Measurements from ENCODE around the gene CCR2. TPM values are rescaled to one million over a fixed set of nuclear protein-coding genes. Genes with fewer than 3 reads are reported as not detected.

Gene CCR2
- polyA plus RNA-seq, 1 donor from 2014 or later = not detected

- Histone ChIP-seq H2AFZ (ENCODE audit: low read depth, low read length) (no peak overlapping the region), H4K20me1 (ENCODE audit: insufficient read depth) (no peaks in the 10 kb centered on the region), H3K36me3 (ENCODE audit: insufficient read depth, low read length) (no peaks in the 10 kb centered on the region), H3K4me2 (ENCODE audit: low read length) (no peak overlapping the region), H3K27ac (ENCODE audit: low read length) (no peak overlapping the region), H3K9me3 (ENCODE audit: low read length) (no peaks in the 10 kb centered on the region), H3K27me3 (ENCODE audit: insufficient read depth, low read depth, low read length) (no peaks in the 10 kb centered on the region), H3K79me2 (replicated peaks; ENCODE audit: insufficient read depth, low read length) (no peaks in the 10 kb centered on the region), H3F3A (ENCODE audit: insufficient read depth, low read length, poor library complexity, severe bottlenecking) (no peaks in the 10 kb centered on the region), H3K9me2 (ENCODE audit: insufficient read depth, low read length) (no peaks in the 10 kb centered on the region), H3K4me3 (ENCODE audit: low read length) (no peak overlapping the region), H3K9ac (ENCODE audit: low read length) (no peak overlapping the region)
- TF ChIP-seq EZH2 (IDR thresholded peaks at IDR 0.05; ENCODE audit: borderline replicate concordance, insufficient read depth, low read length, poor library complexity, severe bottlenecking) = no peak
- no peak for TF ChIP-seq MXI1 (conservative IDR thresholded peaks at IDR 0.05; ENCODE audit: poor library complexity, severe bottlenecking)
- TF ChIP-seq TAF1 (IDR thresholded peaks at IDR 0.05; ENCODE audit: low read depth) = no peak
- TF ChIP-seq SMC3 (conservative IDR thresholded peaks at IDR 0.05; ENCODE audit: poor library complexity) = no peak
- no peak for TF ChIP-seq EP300 (conservative IDR thresholded peaks at IDR 0.05; ENCODE audit: poor library complexity, severe bottlenecking)
- TF ChIP-seq RAD21 (conservative IDR thresholded peaks at IDR 0.05) = no peak
- TF ChIP-seq CTCF (IDR thresholded peaks at IDR 0.05; ENCODE audit: poor library complexity, severe bottlenecking) = no peak
- no peak for TF ChIP-seq REST (IDR thresholded peaks at IDR 0.05; ENCODE audit: borderline replicate concordance)
- no peak for TF ChIP-seq POLR2AphosphoS5 (IDR thresholded peaks at IDR 0.05)
Measured at GRCh38 chr3:46344476-46344875, 9.4 kb upstream of the CCR2 start.

- Histone ChIP-seq H3K9ac (ENCODE audit: low read length) (no peak overlapping the region), H3K9me2 (ENCODE audit: insufficient read depth, low read length) (no peaks in the 10 kb centered on the region), H3K36me3 (ENCODE audit: insufficient read depth, low read length) (no peaks in the 10 kb centered on the region), H3K4me3 (ENCODE audit: low read length) (no peak overlapping the region), H2AFZ (ENCODE audit: low read depth, low read length) (no peak overlapping the region), H3K27ac (ENCODE audit: low read length) (no peak overlapping the region), H4K20me1 (ENCODE audit: insufficient read depth) (no peaks in the 10 kb centered on the region), H3K27me3 (ENCODE audit: insufficient read depth, low read depth, low read length) (no peaks in the 10 kb centered on the region), H3K4me2 (ENCODE audit: low read length) (no peak overlapping the region), H3K79me2 (replicated peaks; ENCODE audit: insufficient read depth, low read length) (no peaks in the 10 kb centered on the region), H3K9me3 (ENCODE audit: low read length) (no peaks in the 10 kb centered on the region), H3F3A (ENCODE audit: insufficient read depth, low read length, poor library complexity, severe bottlenecking) (no peaks in the 10 kb centered on the region)
- TF ChIP-seq EZH2 (IDR thresholded peaks at IDR 0.05; ENCODE audit: borderline replicate concordance, insufficient read depth, low read length, poor library complexity, severe bottlenecking) (no peak), MXI1 (conservative IDR thresholded peaks at IDR 0.05; ENCODE audit: poor library complexity, severe bottlenecking) (no peak), SMC3 (conservative IDR thresholded peaks at IDR 0.05; ENCODE audit: poor library complexity) (no peak), CTCF (IDR thresholded peaks at IDR 0.05; ENCODE audit: poor library complexity, severe bottlenecking) (no peak), EP300 (conservative IDR thresholded peaks at IDR 0.05; ENCODE audit: poor library complexity, severe bottlenecking) (no peak), POLR2AphosphoS5 (IDR thresholded peaks at IDR 0.05) (no peak), REST (IDR thresholded peaks at IDR 0.05; ENCODE audit: borderline replicate concordance) (no peak), RAD21 (conservative IDR thresholded peaks at IDR 0.05) (no peak), TAF1 (IDR thresholded peaks at IDR 0.05; ENCODE audit: low read depth) (no peak)
Measured at GRCh38 chr3:46348823-46349482, 5.0 kb upstream of the CCR2 start.

Data from neural cell (in vitro differentiated cells).